Stimulated activated naive CD4-positive, alpha-beta T cell (primary cell): ENCODE data around the gene CHST9.

Experiments used
- DNase-seq, 6 experiments: peaks; one replicate each; lab custom pipeline; 2025; lab: John Stamatoyannopoulos, UW

The CHST9 gene

GRCh38 chr18:26863921-26864497 is 321.1 kb downstream of the CHST9 start:
- DNase-seq = no peak

- DNase-seq = no peak
Observed at GRCh38 chr18:26863122-26863879, 321.8 kb downstream of the CHST9 start.

DNA sequence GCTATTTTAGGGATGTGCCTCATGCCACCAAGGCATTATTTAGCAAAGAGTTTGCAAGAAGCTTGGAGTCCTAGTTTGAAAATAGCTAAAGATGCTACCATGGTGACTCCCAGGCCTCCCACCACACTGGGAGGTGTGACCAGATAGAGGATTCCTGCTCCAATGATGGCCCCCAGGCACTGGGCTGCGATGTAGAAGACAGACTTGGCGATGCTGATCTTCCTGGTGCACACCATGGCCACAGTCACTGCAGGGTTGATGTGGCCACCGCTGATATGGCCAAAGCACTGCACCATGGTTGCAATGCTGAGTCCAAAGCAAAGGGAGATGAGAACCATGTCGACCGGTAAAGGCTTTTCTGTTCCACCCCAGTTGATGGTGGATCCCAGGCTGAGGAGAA is 323.0 kb downstream of the CHST9 start:
- no peak for DNase-seq
